KOPT-K1 (cell line): ENCODE results near the gene C11orf24.

Source experiments
- H3K27ac ChIP-seq: fragments of 200-600 bp; sonication (generic); 2 replicates; pipeline ENCODE4 v1.5.1; 2016; ENCODE audit warnings: antibody characterized with exemption, mild to moderate bottlenecking, low read depth, low read length; ENCODE audit not compliant: poor library complexity, severe bottlenecking
- H3K36me3 ChIP-seq: fragments of 200-600 bp; sonication (generic); 2 replicates; pipeline ENCODE4 v1.5.1; 2017; ENCODE audit warnings: antibody characterized with exemption, mild to moderate bottlenecking, low read length, moderate library complexity; ENCODE audit not compliant: insufficient read depth
- H3K9me3 ChIP-seq: fragments of 200-600 bp; sonication (generic); 2 replicates; pipeline ENCODE4 v1.5.1; 2017; ENCODE audit warnings: antibody characterized with exemption, low read length, mild to moderate bottlenecking; ENCODE audit not compliant: insufficient read depth, poor library complexity, severe bottlenecking

The C11orf24 gene

GRCh38 chr11:68214173-68215086, 57.3 kb downstream of the C11orf24 start:
- Histone ChIP-seq H3K27ac (peak overlapping the region; percentile 80), H3K9me3 (no peaks in the 10 kb centered on the region), H3K36me3 (no peaks in the 10 kb centered on the region)

GRCh38 chr11:68213555-68214172, 58.1 kb downstream of the C11orf24 start:
- Histone ChIP-seq H3K36me3 (no peaks in the 10 kb centered on the region), H3K9me3 (no peaks in the 10 kb centered on the region), H3K27ac (peak overlapping the region; percentile 80)

- no peaks in the 10 kb centered on the region for H3K36me3 ChIP-seq
- peak within 1 kb of the TSS; percentile 80 for H3K27ac ChIP-seq
- no peaks in the 10 kb centered on the region for H3K9me3 ChIP-seq
These were observed 58.6 kb downstream of the C11orf24 start, which contains the start of gene KMT5B for GRCh38 chr11:68213135-68213515. TSS of gene KMT5B (minus strand) at chr11:68213296. CDS start at chr11:68190076, 23,220 bp downstream.

GRCh38 chr11:68212421-68213134, 59.2 kb downstream of the C11orf24 start:
- peak overlapping the region; percentile 80 for H3K27ac ChIP-seq
- H3K36me3 ChIP-seq, result no peaks in the 10 kb centered on the region
- H3K9me3 ChIP-seq, result no peaks in the 10 kb centered on the region

- no peak overlapping the region for H3K27ac ChIP-seq
These were observed 60.2 kb downstream of the C11orf24 start for GRCh38 chr11:68211546-68211945.

More at GRCh38 chr11:68211546-68211945, 60.2 kb downstream of the C11orf24 start:
- H3K9me3 ChIP-seq, result no peaks in the 10 kb centered on the region
- H3K36me3 ChIP-seq, result no peaks in the 10 kb centered on the region
